DMS 273 treated with DMSO at 0.1 percent for 48 hours (cell line): ENCODE data around the gene SPATA2.

Experiments
- DNase-seq: peaks from one replicate; lab custom pipeline; 2025; lab: John Stamatoyannopoulos, UW

SPATA2 gene

GRCh38 chr20:49858076-49858585, 57.2 kb downstream of the SPATA2 start:
- no peak for DNase-seq

DNA sequence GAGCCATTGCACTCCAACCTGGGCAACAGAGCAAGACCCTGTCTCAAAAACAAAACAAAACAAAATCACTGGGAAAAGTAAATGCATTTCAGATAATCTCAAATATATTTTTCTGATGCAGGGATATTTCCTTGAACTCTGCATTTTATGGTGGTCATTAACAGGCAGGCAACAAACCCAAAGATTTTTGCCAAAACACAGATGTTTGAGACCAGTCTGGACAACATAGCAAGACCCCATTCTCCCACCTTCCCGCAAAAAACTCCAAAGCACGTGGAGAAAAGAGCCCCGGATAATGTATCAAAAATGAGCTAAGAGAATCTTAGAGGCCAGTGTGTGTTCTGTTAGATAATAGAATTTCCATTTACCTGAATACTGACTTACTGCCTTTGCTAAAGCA, 58.4 kb downstream of the SPATA2 start:
- no peak for DNase-seq

- DNase-seq, result no peak
These were observed 61.0 kb downstream of the SPATA2 start for GRCh38 chr20:49854190-49854875.

DNA sequence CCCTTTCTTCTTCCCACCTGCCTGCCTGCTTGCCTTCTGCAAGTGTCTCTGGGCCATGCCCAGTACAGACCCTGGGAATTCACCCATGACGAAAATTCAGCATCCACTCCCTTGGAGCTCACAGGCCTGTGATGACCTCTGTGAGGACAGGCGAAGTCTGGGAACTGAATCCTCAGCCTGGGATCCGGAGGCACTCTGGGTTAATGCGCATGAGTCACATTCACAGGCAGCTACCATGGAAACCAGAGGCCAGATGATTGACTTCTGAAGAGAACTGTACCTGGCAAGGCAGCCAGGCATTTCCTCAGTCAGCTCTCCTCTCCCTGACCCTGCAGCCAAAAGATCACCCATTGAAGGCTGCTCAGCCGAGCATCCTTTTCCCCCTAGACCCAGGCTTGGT, 61.7 kb downstream of the SPATA2 start:
- no peak for DNase-seq
